Fibroblast of pulmonary artery (primary cell): Measurements from ENCODE around the gene MAFB.

ENCODE experiments used
- DNase-seq: peaks from one replicate; pipeline ENCODE4 v3.0.0-alpha.2; 2010; ENCODE audit warnings: low read depth
- H3K4me3 ChIP-seq: replicated peaks from 2 replicates; pipeline ENCODE4 v1.5.1; 2011; ENCODE audit warnings: low read depth, mild to moderate bottlenecking, control low read depth, low read length, moderate library complexity
- CTCF ChIP-seq: IDR thresholded peaks from 2 replicates; pipeline ENCODE4 v1.5.1; 2011; ENCODE audit warnings: mild to moderate bottlenecking, control low read depth, low read length, inconsistent platforms; ENCODE audit errors: missing control alignments

MAFB gene

GRCh38 chr20:40670253-40670652, 18.8 kb downstream of the MAFB start:
- H3K4me3 ChIP-seq: no peak overlapping the region
- no peak for TF ChIP-seq CTCF
- DNase-seq: no peak

- no peak for TF ChIP-seq CTCF
- DNase-seq: no peak
- H3K4me3 ChIP-seq: no peak overlapping the region
These were observed 19.3 kb downstream of the MAFB start for GRCh38 chr20:40669692-40670091.

- no peak for TF ChIP-seq CTCF
- no peak overlapping the region for H3K4me3 ChIP-seq
- DNase-seq: no peak
These were observed 20.4 kb downstream of the MAFB start for GRCh38 chr20:40668449-40669228.

DNA sequence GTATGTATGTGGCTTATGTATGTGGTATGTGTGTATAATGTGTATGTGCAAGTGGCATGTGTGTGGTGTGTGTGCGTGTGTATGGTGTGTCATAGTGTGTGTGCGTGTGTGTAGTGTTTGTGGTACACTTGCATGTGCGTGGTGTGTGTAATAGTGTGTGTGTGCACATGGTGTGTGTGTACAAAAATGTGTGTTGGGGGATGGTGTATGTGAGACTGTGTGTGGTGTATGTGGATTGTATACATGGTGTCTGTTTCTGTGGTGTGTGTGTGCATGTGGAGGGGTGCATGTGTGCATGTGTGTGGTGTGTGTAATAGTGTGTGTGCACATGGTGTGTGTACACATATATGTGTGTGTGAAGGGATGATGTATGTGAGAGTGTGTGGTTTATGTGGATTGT, 21.5 kb downstream of the MAFB start:
- no peak overlapping the region for H3K4me3 ChIP-seq
- no peak for TF ChIP-seq CTCF
- DNase-seq: no peak

GRCh38 chr20:40666336-40666735, 22.7 kb downstream of the MAFB start:
- H3K4me3 ChIP-seq: no peak overlapping the region
- no peak for TF ChIP-seq CTCF
- DNase-seq: no peak

DNA sequence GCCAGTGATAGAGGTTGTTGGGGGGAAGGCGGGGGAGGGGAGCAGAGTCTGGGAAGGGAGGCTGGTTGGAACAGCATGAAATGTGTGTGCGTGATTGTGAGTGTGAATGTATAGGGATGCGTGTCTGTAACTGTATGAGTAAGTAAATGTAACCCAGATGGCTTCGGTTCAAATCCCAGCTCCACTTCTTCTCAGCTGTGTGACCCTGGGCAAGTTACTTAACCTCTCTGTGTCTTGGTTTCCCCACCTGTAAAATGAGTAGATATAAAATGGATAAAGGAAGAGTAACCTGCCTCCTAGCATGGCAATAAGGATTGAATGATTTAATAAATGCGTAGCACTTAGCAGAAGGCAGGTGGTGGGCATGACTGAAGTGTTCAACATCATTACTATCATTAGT, 24.1 kb downstream of the MAFB start:
- no peak for TF ChIP-seq CTCF
- no peak for DNase-seq
- H3K4me3 ChIP-seq: no peak overlapping the region
